NCI-H146 treated with DMSO at 0.1 percent for 48 hours (cell line): ENCODE results near the gene FGF10.

Experiments used
- DNase-seq: peaks from one replicate; lab custom pipeline; 2025; ENCODE audit not compliant: unreplicated experiment; lab: John Stamatoyannopoulos, UW

Gene FGF10

GRCh38 chr5:44358421-44358820 lies 30.8 kb downstream of the FGF10 start:
- no peak for DNase-seq

- no peak for DNase-seq
Observed at GRCh38 chr5:44356231-44356630, 33.0 kb downstream of the FGF10 start.

- DNase-seq, result no peak
Observed at GRCh38 chr5:44345871-44346270, 43.3 kb downstream of the FGF10 start.

- DNase-seq, result no peak
Observed at GRCh38 chr5:44336708-44337107, 52.5 kb downstream of the FGF10 start.

GRCh38 chr5:44334622-44335021 lies 54.6 kb downstream of the FGF10 start:
- DNase-seq, result no peak

GRCh38 chr5:44332285-44332971 lies 56.8 kb downstream of the FGF10 start:
- no peak for DNase-seq

GRCh38 chr5:44331471-44332050 lies 57.7 kb downstream of the FGF10 start:
- DNase-seq, result no peak

GRCh38 chr5:44329716-44330115 lies 59.5 kb downstream of the FGF10 start:
- DNase-seq, result no peak

- no peak for DNase-seq
Observed at GRCh38 chr5:44321144-44321725, 68.0 kb downstream of the FGF10 start.

GRCh38 chr5:44320188-44320587 lies 69.0 kb downstream of the FGF10 start:
- DNase-seq, result no peak

- no peak for DNase-seq
Observed at GRCh38 chr5:44318883-44319282, 70.3 kb downstream of the FGF10 start.

- DNase-seq, result no peak
Observed at GRCh38 chr5:44312374-44312773, 76.8 kb downstream of the FGF10 start.

- no peak for DNase-seq
Observed at GRCh38 chr5:44300551-44300950, 88.7 kb downstream of the FGF10 start.

- no peak for DNase-seq
Observed at GRCh38 chr5:44299394-44299793, 89.8 kb downstream of the FGF10 start.

- DNase-seq, result no peak
Observed at GRCh38 chr5:44294516-44294915, 94.7 kb downstream of the FGF10 start.

- no peak for DNase-seq
Observed at GRCh38 chr5:44292736-44293135, 96.5 kb downstream of the FGF10 start.

- DNase-seq, result no peak
Observed at GRCh38 chr5:44278469-44278868, 110.8 kb downstream of the FGF10 start.

- no peak for DNase-seq
Observed at GRCh38 chr5:44275908-44276307, 113.3 kb downstream of the FGF10 start.

- no peak for DNase-seq
Observed at GRCh38 chr5:44275329-44275728, 113.9 kb downstream of the FGF10 start.

GRCh38 chr5:44267909-44268308 lies 121.3 kb downstream of the FGF10 start:
- DNase-seq, result no peak

- no peak for DNase-seq
Observed at GRCh38 chr5:44266882-44267576, 122.2 kb downstream of the FGF10 start.

GRCh38 chr5:44265713-44266112 lies 123.5 kb downstream of the FGF10 start:
- no peak for DNase-seq
